Activated CD8-positive, alpha-beta memory T cell treated with anti-CD3 and anti-CD28 coated beads, Interleukin-2, amount 50 U/mL, for 24 hours (primary cell): ENCODE results near the gene ALOXE3.
A peak's percentile ranks its signal among the peaks of the same experiment; 100 is the strongest.
"Not testable (repeated sequence)": the region's sequence is repeated elsewhere in the genome, so short reads cannot be mapped to it uniquely, and the experiment has no call there.

Source experiments
- DNase-seq: peaks from one replicate; pipeline ENCODE4 v3.0.0-alpha.2; 2020; ENCODE audit errors: extremely low read depth

The ALOXE3 gene

DNA sequence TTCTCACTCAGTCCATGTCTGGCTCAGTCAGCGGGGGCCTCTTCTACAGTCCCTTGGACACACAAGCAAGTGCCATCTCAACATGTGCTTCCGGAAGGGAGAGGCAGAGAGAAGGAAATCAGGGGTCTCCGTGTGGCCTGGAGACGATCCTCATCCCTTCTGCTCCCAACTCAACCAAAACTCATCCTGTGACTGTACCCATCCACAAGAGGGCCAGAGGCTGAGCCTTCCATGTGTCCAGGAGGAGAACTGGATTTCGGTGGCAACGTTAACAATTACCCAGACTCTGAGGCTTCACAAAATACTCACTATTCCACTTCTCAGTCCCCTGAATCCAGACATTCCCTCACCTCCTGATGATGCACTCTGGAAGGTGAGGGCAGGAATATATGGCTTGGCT is 23.0 kb downstream of the ALOXE3 start:
- DNase-seq, result no peak

DNA sequence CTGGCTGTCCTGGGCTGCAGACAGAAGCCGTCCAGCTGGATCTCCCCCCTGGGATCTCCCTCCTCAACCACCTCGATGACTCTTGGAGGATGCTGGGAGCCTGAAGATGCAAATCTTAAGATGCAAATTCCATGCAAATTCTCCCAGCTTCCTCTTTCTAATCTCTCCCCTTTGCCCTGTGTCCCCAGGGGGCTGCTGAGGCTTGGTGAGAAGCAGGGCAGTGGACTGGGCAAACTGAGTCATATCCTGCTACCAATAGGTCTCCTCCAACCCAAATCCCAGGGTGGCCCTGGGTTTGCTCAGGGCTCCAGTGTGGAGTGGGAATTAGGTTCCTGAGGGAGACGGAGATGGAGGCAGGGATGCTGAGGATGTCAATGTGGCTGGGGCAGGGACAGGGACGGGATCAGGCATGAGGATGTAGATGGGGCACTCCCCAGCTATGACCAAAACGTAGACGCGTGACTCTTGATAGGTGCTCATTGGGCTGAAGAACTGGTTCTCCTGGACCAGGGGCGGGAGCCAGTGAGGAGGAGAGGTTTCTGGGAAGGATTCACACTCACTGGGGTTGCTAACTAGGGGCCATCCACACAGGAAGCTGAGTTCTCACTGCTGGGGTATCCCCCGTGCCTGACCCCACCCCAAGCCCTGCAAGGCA is 27.2 kb downstream of the ALOXE3 start:
- no peak for DNase-seq

DNA sequence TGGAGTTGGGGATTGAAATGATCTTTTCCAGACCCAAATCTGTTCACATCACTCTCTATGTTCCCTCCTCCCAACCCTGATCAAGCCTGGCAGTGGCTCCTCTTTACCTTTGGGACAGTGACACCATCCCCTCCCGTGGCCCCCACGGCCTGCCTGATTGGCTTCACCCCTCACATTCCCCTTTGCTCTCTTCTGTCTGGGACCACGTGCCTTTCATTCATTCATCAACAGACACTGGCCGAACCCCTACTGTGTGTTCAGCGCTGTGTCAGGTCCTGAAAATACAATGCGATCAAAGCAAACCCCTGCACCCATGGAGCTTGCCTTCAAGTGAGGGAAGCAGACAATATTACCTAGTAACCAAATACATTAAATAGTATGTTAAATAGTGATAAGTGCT is 28.6 kb downstream of the ALOXE3 start:
- no peak for DNase-seq

DNA sequence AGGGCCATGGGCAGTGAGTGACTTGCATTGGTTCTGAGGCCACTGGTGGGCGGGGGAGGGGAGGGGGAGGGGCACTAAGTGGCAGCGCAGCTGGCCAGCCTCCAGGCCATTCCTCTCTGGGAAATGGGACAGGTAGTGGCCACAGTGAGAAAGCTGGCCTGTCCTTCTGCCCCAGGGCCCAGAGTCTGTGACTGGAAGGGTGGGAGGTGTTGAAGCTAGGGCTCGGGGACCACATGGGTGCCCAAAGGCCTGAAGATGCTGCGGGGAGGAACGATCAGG is 30.4 kb downstream of the ALOXE3 start:
- no peak for DNase-seq

DNA sequence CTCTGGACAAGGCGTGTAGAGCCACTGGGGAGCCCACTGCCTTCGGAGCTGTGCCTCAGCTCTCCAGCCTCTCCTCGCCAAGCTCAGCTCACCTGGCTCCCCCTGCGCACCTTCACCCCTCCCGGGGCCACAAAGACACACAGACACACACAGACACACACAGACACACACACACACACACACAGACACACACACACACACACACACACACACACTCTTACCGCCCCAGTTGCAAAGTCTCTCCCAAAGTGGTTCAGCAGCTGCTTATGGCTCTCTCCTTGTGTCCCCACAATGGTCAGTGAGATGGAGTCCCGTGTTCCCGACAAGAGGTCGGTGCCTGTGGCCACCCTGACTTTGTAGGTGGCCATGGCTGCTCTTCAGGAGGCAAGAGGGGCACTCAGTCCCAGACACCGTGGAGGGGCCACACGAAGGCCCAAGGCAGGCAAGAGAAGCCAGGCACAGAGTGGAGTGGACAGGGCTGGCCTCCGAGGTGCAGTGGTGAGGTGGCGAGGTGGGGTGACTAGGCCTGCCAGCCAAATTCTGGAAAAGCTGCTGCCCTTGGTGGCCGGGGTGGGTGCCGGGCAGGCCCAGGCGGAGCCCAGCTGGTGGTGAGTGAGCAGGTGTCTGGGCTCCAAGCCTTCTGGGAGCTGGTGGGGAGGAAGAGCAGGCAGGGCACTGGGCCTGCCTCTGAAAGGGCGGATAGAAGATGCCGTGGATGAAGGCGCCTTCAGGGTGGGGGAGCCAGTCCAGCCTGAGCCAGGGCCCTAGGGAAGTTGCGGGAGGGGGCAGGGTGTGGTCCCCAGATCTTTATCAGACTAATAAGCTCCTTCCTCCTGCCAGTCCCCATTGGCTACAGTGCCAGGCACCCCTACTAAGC is 31.0 kb downstream of the ALOXE3 start, which contains the start of gene ALOX12B:
Gene ALOX12B, minus strand, starts transcription at position 642 of the 877 bp plus-strand sequence. Its CDS starts 274 bp downstream, at position 368.
- no peak for DNase-seq

DNA sequence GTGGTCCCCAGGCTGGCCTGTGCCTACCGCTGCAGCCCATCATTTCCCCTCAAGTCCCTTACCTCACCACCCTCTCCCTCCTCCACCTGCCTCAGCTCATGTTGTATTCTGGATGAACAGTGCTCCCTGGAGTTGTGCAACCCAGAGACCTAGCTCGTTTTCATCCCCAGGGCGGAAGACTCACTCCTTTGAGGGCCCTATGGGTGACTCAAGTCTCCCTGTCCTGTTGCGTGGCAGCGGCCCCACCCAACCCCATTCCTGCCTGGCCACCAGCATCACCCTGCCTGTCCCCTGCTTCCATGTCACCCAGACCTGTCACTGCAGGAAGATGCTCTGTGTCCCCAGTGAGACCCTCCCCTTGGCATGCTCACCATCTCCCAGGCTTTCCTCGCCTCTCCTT is 34.1 kb downstream of the ALOXE3 start:
- DNase-seq, result no peak

DNA sequence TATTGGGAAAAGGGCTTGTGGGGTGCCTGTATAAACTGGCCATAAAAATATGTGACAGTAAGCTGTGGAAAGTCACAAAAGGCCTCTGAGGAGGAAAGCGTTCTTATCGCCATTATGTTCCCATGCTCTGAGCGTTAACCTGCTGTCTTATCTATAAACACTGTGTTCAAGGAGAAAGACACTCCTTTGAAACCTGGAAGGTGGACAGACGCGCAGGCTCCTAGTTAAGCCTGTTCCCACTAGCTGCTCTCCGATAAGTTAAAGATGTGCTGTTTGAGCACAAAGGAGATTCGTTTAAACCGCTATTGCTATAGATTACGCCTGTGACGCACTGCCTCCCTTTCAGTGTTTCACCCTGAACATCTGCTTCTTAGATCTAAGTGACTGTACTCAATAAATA is 36.0 kb downstream of the ALOXE3 start:
- no peak for DNase-seq

DNA sequence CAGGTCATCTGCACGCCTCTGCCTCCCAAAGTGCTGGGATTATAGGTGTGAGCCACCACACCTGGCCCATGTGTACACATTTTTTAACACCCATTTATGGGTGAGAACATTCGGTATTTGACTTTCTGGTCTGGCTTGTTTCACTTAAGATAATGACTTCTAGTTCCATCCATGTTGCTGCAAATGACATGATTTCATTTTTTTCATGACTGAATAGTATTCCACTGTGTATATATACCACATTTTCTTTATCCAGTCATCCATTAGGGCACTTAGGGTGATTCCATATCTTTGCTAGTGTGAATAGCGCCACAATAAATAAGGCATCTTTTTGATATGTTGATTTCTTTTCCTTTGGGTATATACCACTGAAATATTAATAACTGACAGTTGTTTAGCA is 36.4 kb downstream of the ALOXE3 start:
- DNase-seq, result no peak

DNA sequence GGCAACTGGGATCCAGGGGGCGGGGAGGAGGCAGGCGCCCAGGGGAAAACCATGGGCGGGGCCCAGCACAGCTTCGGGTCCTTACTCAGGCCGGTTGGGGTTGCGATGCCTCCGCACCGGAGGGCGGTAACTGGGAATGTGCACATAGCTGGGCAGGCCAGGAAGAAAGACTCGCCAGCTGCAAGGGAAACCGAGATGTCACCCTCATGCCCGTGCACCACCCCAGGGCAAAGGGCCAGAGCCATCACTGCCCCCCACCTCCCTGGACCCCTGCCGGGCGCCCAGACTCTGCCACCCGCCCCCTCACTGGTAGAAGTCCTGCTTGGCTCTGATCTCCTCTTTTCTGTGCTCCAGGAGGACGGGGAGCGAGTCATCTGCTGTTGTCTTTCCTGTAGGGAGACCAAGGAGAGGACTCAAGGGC is 37.5 kb downstream of the ALOXE3 start:
- no peak for DNase-seq

DNA sequence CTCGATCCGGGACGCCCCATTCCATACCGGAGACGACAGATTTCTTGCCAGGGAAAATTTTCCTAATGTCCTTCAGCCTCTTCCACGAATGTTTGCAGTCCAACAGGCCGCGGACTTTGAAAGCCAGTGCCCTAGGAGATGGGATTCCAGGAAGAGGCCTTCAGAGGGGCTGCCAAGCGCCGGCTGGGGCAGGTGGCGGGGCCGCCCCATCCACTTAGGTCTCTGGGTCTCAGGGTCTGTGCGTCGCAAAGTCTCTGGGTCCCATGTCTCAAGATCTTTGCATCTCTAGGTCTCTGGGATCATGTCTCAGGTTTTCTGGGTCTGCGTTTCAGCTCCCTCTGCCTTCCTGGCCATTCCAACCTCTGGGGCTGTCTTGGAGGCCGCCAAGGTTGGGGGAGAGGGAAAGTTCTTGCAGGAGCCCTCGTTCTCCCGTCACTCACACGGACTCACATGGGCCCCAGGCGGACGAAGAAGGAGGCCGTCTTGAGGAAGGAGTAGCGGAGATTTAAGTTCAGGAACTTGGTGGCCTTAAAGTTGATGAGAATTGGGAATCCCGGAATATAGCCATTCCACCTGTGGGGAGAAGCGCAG is 38.0 kb downstream of the ALOXE3 start:
- no peak for DNase-seq

DNA sequence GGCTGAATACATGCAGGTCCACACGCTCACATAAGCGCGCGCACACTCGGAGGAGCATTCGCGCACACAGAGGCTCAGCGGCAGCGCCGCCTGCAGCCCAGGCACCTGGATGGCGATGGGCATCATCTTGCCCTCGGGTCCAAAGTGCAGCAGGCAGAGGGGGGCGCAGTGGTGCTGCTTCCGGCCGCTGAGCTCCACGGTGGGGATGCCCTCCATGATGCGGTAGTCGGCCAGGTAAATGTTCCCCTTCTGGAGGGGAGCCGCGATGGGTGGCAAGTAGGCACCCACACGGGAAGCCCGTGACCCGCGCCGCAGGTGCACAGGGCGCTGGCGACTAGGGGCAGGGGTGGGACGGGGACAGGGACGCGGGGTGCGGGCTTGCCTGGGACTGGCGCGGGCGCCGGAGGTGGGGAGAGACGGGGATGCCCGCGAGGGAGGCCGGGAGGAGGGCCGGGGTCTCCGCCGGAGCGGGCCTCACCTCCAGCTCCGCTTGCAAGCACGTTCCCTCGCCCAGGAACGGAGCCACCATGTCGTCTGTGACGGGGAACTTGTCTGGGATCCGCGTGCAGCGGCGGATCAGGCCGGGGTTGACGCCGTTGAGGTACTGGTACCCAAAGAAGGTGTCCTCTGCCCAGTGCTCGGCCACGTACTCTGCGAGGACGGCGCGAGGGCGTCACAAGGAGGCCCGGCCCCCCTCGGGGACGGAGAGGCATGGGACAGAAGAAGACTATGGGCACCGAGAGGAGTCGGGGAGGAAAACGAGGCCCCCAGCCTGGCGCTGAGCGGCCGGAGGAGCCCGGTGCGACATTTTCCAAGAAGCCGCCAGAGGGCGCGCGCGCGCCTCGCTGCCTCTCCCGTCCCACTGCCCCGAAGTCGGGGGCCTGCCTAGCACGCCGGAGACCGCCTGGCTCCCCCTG is 38.8 kb downstream of the ALOXE3 start:
- peak; percentile 43 for DNase-seq

DNA sequence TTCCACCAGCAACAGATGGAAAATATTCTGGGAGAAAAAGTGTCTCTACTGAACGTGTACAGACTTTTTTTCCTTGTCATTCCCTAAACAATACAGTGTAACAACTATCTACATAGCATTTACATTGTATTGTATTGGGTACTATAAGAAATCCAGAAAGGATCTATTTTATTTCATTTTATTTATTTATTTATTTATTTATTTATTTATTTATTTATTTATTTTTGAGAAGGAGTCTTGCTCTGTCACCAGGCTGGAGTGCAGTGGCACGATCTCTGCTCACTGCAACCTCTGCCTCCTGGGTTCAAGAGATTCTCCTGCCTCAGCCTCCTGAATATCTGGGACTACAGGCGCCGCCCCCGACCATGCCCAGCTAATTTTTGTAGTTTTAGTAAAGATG is 40.4 kb downstream of the ALOXE3 start:
- not testable (repeated sequence) for DNase-seq

DNA sequence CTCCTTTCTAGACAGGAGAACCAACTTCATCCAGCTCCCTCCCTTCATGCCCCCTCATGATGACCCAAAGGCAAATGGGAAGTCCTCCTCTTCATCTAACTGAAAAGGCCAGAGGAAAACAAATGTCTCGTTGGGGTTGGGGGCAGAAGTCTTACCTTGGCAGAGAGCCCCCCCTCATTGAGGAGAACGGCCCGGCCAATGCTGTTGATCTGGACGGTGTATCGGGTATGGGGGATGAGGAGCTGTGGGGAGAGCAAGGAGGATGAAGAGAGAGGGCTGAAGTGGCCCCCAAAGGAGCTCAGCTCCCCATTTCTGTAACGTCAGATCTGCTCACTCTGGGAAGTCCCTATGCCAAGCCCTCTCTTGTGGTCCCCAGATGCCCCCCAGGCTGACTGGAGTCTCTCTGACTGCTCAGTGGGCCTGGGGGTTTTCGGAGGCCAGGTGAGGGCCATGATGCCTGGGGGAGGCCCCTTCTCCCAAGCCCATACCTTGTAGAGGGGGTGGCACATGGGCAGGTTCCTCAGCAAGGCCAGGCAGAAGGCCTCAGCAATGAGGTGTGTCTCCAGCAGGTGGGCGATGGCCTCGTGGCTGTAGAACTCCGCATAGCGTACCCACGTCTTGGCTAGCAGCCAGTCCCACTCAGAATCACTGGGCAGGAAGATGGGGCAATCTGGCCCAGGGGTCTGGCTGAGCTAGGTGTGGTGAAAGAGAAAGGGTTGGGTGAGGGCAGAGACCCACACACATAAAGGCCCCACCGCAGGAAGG is 41.6 kb downstream of the ALOXE3 start:
- no peak for DNase-seq

DNA sequence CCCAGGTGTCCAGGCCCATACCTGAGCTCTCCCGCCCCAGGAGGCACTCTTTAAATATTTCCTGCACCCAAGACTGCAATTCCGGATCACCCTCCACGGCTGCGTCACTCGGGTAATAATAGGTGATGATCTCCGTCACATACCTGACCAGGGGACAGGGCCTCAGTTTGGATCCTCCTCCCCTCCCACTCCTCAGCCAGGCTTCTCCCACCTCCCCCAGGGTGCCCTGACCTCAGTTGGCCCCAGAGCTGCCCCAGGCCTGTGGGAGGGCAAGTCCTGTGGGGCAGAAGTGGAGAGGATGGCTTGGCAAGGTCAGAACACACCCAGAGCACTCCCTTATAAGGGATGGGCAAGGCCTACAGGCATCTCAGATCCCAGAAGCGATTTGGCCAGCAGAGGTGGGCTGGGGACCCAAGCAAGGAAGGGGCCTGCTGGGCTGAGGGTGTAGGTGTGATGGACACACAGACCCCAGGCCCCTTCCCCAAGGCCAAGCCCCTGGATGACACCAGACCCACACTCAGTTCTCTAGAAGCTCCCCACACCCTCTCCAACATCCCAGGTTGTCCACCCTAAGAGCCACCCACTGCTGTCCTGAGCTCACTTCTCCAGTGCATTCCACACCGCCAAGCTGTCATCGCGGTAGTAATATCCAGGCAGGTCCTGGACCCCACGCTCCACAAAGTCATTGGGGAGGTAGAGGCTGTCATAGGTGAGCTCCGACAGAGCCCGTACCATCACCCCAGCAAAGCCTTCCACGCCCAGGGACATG is 42.6 kb downstream of the ALOXE3 start:
- no peak for DNase-seq

DNA sequence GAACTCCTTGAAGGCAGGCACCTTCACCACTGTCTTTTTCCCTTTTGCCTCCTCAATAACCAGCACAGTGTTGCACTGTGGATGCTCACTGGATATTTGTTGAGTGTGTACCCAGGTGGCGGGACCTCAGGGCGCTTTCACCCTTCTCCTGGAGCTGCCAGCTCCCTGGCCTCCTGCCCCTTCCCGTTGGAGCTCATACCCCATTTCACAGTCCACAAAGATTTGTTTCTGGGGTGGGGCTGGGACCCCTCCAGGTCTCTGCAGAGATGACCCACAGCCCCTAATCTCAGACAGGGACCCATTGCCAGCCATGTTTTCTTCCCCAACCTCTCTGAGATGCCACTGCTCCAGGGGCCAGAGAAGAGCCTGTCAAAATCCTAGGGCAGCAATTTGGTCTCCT is 43.2 kb downstream of the ALOXE3 start:
- no peak for DNase-seq

DNA sequence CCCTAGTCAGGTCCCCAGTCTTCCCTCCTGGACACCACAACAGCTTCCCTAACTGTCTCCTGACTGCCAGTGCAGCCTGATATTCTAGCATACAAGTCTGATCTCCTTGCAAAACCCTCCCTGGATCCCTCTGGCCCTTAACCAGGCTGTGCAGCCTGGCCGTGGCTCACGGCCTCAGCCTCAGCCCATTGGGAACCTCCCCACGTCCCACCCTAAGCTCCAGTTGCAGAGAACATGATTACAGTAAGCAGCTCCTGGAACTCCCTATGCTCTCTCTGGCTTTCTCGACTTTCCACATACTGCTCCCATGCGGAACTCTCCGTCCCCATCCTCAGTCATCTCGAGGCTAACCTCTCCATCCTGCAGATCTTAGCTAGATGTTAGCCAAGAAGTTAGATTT is 43.8 kb downstream of the ALOXE3 start:
- DNase-seq, result no peak

DNA sequence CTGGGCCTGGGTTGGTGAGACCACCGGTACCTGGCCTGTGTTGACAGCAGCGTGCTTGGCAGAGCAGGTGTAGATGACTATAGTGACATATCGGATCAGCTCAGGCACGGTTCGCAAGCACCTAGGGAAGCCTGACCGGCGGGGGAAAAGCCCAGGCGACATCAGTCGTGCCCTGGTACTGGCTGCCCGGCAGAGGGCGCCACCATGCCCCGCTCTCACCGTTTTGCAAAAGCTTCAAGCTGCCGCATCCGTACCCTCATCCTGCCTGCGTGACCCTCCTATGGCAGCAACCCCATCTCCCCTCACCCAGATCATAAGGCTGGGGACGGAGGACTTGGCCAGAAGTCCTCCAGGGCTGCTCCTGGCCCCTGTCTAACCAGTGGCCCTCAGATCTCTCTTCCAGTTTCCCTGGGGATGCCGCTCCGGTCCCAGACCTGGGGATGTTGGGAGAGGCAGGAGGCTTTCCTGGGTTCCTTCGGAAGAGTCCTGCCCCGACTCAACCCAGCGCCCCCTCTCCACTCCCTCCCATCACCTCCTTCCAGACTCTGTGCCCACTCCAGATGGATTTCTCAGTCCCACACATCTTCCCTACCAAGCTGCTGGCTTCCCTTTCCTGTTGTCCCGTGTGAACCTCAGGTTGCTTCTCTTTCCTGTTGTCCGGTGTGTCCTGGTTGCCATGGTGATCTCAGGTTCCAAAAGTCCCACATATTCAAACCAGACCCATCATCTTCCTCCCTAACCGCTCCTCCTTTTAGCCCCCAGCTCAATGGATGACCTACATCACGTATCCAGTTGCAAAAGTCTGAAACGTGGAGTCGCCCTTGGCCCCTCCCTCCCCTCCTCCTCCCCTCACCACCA is 44.5 kb downstream of the ALOXE3 start:
- peak; percentile 60 for DNase-seq

DNA sequence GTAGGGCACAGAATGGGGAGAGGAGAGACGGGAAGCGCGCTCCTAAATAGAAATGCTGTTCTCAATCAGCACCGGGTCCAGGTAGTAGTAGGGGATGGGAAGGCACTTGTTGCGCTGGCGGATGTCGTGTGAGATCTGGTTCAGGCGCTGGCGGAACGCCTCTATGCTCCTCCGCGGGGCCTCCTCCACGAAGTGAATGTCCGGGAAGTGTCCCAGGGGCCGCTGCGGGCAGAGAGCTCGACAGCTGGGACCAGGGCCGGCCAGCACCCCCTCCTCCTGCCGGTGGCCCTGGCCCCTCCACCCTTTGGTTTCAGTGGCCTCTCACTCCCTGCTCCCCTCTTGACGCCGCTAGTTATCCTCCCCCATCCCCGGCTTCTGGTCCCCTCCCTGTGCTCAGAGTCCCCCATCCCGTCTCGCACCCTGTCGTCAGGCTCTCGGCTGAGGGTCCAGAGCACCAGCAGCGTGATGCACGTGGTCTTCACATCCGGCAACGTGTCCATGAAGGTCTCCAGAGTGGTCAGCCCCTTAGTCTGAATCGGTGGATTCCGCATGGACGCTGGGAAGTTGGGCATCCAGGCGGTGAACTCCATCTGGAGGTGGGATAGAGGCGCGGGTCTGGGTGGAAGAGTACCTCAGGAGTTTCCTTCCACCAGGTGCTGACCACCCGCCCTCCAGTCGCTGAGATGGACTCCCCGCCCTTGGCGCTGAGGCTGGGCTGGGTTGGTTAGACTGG is 45.4 kb downstream of the ALOXE3 start:
- DNase-seq, result no peak

DNA sequence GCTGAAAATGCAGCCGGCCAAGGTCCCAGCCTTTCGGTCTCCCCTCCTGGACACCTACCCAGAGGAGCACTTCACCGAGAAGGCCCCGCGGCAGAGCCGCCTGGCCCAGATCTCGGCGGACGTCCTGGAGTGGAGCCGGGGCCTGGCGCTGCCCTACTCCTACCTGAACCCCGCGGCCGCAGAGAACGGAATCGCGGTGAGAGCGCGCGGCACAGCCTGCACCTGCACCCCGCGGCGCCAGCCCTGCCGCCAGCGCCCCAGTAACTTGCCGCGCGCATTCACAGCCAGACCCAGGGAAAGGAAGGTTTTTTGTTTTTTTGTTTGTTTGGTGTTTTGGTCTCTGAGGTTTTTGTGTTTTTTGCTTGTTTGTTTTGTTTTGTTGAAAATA is 46.0 kb downstream of the ALOXE3 start:
- no peak for DNase-seq
